ENCODE data around the gene PMEPA1.

- no peak for TF ChIP-seq RFX5 (IDR thresholded peaks at IDR 0.05)
- TF ChIP-seq E2F6 (IDR thresholded peaks at IDR 0.05; ENCODE audit: borderline replicate concordance, low read depth): no peak
- no peak for TF ChIP-seq ZFP36 (IDR thresholded peaks at IDR 0.05; ENCODE audit: borderline replicate concordance, partially characterized antibody)
- TF ChIP-seq CEBPB (IDR thresholded peaks at IDR 0.05): no peak
- TF ChIP-seq REST (IDR thresholded peaks at IDR 0.05): no peak
- TF ChIP-seq EP300 (IDR thresholded peaks at IDR 0.05): no peak
- TF ChIP-seq RAD21 (conservative IDR thresholded peaks at IDR 0.05 in 1 of 2, IDR thresholded peaks at IDR 0.05 in 1 of 2): no peak
- TF ChIP-seq BHLHE40 (IDR thresholded peaks at IDR 0.05; ENCODE audit: low read depth, low read length): no peak
- TF ChIP-seq CTCF (IDR thresholded peaks at IDR 0.05): no peak
- no peak for TF ChIP-seq PBX3 (IDR thresholded peaks at IDR 0.05)
These were observed 28.2 kb upstream of the PMEPA1 start for GRCh38 chr20:57738053-57738452.

All from A549 (cell line).